DMS53 treated with DMSO at 0.1 percent for 48 hours (cell line): ENCODE results near the gene COL15A1.
"Not testable (repeated sequence)": the region's sequence is repeated elsewhere in the genome, so short reads cannot be mapped to it uniquely, and the experiment has no call there.

ENCODE experiments used
- DNase-seq: peaks from one replicate; lab custom pipeline; 2025; ENCODE audit not compliant: unreplicated experiment; lab: John Stamatoyannopoulos, UW

Gene COL15A1

GRCh38 chr9:98943682-98944056, at the start of gene COL15A1:
Gene COL15A1, plus strand, starts transcription at chr9:98943907. Its CDS starts 155 bp downstream, at chr9:98944062.
- no peak for DNase-seq

DNA sequence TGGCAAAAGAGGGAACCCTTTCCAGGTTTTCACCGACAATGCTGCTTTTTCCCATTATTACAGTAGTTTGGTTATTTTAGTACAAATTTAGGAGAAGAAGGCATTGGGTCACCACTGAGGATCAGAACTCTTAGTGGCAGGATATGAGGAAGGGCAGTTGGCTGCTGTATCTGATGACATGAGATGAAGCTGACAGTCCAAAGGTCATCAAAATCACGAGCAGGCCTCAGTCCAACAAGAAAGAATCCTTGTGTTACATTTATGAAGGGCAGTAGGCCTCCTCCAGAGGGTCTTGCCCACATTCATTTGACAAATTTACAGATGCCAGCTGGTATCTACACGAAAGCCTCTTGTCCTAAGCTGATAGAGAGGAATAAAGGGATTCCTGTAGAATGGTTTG, 49.5 kb upstream of the COL15A1 start:
- DNase-seq = no peak

DNA sequence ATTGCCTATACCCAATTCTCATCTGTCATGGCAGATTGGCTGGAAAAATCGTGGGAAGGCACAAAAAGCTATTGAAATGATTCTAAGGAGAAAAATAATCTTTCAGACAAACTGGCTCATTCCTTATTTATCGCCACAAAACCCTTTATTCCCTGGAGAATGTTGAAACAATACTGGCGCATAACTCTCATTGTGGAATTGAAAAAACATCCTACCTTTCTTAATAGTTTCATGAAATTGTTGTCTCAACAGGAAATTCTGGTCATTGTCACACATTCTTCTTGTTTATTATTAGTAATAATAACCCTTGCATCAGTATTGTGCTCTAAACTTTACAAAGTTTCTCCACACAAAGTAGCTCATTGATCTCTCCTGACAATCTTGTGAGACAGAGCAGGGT, 48.9 kb upstream of the COL15A1 start:
- no peak for DNase-seq

DNA sequence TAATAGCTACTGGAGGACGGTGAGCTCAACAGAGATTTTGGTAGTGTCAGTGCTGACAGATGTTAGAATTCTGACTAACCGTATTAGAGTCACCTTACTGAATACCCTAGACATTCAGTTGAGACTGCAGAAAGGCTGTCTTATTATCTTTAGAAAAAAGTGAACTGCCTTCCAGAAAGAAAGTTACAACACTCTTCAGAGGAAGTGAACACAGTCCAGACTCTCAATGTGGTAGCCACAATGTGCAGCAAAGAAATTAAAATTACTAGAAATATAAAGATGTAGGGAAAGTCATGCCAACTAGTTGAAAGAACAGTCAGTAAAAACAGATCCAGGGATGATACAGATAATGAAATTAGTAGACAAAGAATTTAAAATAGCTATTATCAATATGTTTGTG, 47.1 kb upstream of the COL15A1 start:
- no peak for DNase-seq

DNA sequence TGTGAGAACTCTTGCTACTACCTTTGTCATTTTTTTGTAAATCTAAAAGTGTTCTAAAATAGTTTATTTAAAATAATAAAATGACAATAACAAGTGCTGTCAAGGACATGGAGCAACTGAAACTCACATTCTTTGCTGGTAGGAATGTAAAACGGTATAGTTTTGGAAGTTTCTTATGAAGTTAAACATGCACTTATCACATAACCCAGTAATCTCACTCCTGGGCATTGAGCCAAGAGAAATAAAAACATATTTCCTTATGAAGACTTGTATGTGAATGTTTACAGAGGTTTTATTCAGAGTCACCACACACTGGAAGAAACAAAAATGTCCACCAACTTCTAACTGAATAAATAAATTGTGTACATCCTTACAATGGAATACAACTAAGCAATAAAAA, 46.0 kb upstream of the COL15A1 start:
- DNase-seq = no peak

DNA sequence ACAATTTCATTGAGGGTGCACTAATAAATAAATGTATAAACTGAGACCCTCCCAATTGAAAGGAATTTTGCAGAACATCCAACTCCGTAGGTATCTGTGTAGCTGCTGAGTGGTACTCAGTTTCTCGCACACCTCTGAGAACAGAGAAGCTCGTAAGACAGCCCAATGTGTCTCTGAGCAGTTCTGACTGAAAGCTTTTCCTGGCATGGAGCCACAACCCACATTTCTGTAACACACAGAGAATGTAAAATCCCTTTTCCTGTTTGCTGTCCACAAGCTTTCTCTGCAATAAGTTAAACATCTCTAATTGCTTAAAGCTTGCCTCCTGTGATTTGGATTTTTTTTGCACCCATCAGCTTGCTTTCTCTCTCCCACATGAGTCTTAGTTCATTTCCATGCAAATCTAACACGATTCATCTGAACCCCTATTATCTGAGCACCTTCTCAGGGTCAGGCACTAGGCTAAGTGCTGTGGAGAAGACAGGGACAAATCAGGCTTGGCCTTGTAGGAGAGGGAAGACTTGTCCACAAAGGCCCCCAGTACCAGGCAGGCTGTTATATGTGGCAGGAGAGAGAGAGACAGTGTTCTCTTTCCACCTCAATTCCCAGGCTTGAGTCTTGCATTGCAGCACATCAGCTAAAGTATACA, 44.2 kb upstream of the COL15A1 start:
- DNase-seq = no peak

DNA sequence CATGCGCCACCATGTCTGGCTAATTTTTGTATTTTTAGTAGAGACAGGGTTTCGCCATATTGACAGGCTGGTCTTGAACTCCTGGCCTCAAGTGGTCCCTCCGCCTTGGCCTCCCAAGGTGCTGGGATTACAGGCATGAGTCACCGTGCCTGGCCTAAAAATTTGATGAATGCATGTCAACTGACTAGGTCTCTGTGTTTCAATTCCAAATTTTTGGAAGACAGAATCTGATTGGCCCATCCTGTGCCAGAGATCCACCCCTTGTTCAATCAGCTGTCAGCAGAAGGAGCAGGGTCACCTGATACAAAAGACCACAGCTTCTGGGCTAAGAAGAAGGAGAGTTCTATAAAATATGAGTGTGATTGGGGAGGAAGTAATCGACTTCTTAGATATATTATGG, 43.5 kb upstream of the COL15A1 start:
- no peak for DNase-seq

- DNase-seq = no peak
Observed at GRCh38 chr9:98900725-98901124, 43.0 kb upstream of the COL15A1 start.

DNA sequence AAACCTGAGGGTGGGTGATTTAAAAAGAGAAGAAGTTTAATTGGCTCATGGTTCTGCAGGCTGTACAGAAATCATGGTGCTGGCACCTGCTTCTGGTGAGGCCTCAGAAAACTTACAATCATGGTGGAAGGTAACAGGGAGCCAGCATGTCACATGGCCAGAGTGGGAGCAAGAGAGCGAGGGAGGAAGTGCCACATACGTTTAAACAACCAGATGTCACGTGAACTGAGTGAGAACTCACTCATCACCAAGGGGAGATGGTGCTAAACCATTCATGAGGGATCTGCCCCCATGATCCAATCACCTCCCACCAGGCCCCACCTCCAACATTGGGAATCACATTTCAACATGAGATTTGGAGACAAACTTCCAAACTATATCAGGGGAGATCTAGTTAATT, 41.9 kb upstream of the COL15A1 start:
- DNase-seq = not testable (repeated sequence)

DNA sequence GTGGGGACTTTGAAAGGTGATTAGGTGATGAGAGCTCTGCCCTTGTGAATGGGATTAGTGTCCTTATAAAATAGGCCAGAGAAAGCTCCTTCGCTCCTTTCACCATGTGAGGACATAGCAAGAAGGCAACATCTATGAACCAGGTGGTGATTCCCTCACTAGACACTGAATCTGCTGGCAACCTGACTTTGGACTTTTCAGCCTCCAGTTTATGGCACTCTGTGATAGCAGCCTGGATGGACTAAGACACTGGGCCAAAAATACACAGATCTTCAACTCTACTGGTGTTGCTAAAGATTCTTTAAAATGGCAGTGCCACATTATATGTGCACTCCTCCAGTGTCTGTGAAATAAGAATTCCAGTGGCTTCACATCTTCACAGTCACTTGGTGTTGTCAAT, 41.2 kb upstream of the COL15A1 start:
- no peak for DNase-seq

DNA sequence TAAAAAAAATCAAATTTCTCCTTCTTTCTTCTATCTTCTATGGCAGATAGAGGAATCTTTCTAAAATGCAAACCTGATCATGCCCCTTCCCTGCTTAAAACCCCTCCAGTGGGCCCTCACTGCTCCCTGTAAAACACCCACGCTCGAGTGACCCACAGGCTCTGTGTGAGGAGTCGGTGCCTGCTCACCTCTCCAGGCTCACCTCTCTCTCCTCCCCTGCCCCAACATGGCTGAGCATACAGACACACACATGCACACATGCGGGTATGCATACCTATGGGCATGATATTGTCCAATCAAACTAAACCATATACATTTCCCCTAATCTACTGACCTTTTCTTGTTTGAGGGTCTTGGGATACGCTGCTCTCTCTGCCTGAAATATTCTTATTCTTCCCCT, 40.8 kb upstream of the COL15A1 start:
- no peak for DNase-seq

GRCh38 chr9:98903961-98904411, 39.7 kb upstream of the COL15A1 start:
- DNase-seq = no peak

DNA sequence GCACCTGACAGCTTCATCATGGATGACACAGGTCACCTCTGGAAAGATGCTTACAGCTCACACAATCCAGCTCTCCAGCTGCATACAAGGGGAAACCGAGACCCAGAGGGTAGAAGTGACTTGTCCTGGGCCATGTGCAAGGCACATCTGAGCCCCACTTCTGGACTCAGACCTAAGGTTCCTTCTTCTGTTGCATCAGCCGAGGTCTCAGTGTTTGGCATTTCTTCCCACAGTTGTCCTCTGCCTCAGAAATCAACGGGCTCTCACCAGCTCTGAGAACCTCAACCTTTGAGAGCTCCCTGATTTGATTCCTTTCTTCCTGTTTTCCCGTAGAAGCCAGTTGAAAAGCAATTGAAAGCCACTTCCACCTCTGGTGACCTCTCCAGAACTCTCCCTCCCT, 38.7 kb upstream of the COL15A1 start:
- DNase-seq = no peak

- DNase-seq = no peak
Observed at GRCh38 chr9:98906273-98907040, 37.2 kb upstream of the COL15A1 start.

DNA sequence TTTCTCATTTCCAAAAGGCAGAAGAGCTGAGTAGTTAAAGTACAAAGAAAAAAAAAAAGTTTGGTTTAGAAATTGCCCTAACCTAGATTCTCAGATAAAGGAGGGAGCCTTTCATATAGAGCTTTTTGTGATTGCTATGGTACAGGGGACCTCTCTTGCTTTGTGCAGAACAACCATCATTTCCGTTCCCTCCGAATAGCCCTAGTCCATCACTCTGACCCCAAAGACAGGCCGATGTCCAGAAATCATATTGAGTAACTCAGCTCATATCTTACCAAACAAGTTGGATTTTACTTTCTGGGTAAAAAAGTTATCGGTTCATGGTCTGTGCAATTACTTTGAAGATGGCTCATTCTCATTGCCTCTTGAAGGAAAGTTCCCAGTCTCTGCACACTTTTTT, 36.7 kb upstream of the COL15A1 start:
- DNase-seq = no peak

DNA sequence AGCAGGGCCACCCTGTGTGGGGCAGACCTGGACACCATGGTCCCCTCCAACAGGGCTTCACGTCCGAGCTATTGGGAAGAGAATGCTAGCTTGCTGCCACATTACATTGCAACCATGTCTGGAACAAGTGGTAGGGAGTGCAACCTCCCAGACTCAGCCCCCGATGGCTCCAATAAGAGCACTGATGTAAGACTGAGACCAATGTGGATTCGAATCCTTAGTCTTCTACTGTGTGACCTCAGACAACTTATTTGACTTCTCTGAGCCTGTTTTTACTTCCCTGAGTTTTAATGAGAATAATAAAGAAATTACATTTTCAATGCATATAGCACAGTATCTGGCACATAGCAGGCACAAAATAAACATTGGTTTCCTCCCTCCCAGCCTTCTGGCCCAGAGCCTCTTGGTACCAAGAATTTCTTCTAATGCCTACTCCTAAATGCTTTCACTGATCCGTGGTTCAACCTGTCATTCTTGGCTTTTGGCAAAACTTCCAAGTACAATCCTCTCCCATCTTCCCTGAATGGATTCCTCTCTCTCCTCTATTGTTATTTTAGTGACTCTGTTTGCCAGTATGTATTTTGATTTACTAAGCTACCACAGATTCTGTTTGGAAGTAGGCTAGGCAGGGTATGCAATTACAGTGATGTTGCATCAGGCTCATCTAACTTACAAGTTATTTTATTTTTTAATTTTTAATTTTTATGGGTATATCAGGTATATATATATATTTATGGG, 34.6 kb upstream of the COL15A1 start:
- DNase-seq = no peak

- DNase-seq = no peak
Observed at GRCh38 chr9:98909935-98910334, 33.8 kb upstream of the COL15A1 start.

- no peak for DNase-seq
Observed at GRCh38 chr9:98911042-98911441, 32.7 kb upstream of the COL15A1 start.

DNA sequence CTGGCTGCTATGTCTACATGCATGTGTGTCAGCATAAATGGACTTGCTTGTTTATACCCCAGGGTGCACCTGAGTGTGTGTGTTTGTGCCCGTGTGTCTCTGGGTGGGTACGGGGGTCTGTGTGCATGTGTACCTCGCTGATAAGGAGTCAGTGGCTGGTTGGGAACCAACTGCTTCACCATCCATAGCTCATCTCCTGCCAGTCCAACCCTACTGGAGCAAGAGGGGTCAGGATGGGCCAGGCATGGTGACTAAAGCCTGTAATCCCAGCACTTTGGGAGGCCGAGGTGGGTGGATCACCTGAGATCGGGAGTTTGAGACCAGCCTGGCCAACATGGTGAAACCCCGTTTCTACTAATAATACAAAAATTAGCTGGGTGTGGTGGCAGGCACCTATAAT, 32.0 kb upstream of the COL15A1 start:
- not testable (repeated sequence) for DNase-seq

DNA sequence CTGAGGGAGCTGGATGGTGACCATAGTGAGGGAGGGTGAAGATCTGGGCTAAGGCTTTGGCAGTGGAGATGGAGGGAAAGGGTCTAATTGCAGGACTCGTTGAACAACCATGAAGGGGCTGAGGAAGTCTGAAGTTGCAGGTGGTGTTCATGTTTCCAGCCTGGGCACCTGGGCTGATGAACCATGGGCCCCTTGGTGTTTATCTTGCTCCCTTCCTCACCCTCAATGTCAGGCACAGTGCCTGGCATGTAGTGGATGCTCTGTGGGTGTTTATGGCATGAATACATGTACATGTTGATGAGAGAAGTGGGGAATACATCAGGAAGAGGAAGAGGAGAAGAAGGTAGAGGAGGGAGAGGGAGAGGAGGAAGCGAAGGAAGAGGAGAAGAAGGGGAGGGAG, 31.3 kb upstream of the COL15A1 start:
- DNase-seq = no peak

DNA sequence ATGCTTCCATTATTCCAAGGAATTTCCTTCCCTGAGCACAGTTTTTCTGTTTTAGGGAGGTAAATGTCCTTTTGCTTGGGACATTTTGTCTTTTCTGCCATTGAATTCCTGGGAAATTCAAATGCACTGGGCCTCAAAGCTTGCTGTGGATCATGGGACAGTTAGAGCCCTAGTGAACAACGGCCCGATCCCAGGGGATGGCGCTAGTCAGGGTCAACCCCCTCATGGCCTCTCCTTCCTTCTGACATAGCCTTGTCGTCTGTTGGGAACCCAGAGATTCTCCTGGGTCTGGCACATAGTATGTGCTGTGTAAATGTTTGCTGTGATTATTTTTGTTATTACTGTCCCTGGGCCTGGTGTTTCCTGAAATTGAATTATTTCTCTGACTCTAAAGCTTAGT, 30.7 kb upstream of the COL15A1 start:
- DNase-seq = no peak

GRCh38 chr9:98913705-98914104, 30.0 kb upstream of the COL15A1 start:
- DNase-seq = no peak
